ENCODE measurements around the gene CTDSPL. TPM values are rescaled to one million over a fixed set of nuclear protein-coding genes. Genes with fewer than 3 reads are reported as not detected.

The CTDSPL gene
- total and polyA plus RNA-seq, 2 donors from 2014 or later: 55.9 to 78.3 TPM

GRCh38 chr3:37824954-37825328 lies 36.7 kb upstream of the CTDSPL start:
- no peak overlapping the region for H3K9ac ChIP-seq (ENCODE audit: low read length in 3 of 3)
- H3K9me3 ChIP-seq (ENCODE audit: control insufficient read depth in 2 of 3, insufficient read depth in 1 of 3, low read length in 3 of 3): no peaks in the 10 kb centered on the region
- DNase-seq (peak in 1 of 5 donors; percentile 16), FAIRE-seq (no peak)
- no peak overlapping the region for H3K4me3 ChIP-seq (ENCODE audit: low read length in 3 of 3)
- intact Hi-C loops (cut with DNase I): no loop called here
- peaks cover 0 to 4% (median 0%) of the 10 kb centered on the region in 3 donors for H3K36me3 ChIP-seq (ENCODE audit: control insufficient read depth in 2 of 3, insufficient read depth in 3 of 3, low read length in 3 of 3)
- H3K4me1 ChIP-seq (ENCODE audit: control insufficient read depth in 2 of 3, insufficient read depth in 2 of 3, low read depth in 1 of 3, low read length in 3 of 3): no peaks in the 10 kb centered on the region
- H3K27me3 ChIP-seq (ENCODE audit: control insufficient read depth, insufficient read depth, low read length): no peaks in the 10 kb centered on the region
- H3K27ac ChIP-seq (ENCODE audit: low read depth in 2 of 2, low read length in 2 of 2): no peak overlapping the region
- TF ChIP-seq CTCF (IDR thresholded peaks at IDR 0.05; ENCODE audit: borderline replicate concordance, extremely low read depth, insufficient read depth): no peak

- no peaks in the 10 kb centered on the region for H3K4me1 ChIP-seq (ENCODE audit: control insufficient read depth in 2 of 3, insufficient read depth in 2 of 3, low read depth in 1 of 3, low read length in 3 of 3)
- intact Hi-C loops (cut with DNase I): no loop called here
- H3K9me3 ChIP-seq (ENCODE audit: control insufficient read depth in 2 of 3, insufficient read depth in 1 of 3, low read length in 3 of 3): no peaks in the 10 kb centered on the region
- FAIRE-seq (no peak), DNase-seq (no peak)
- H3K27ac ChIP-seq (ENCODE audit: low read depth in 2 of 2, low read length in 2 of 2): no peak overlapping the region
- H3K27me3 ChIP-seq (ENCODE audit: control insufficient read depth, insufficient read depth, low read length): no peaks in the 10 kb centered on the region
- H3K9ac ChIP-seq (ENCODE audit: low read length in 3 of 3): no peak overlapping the region
- TF ChIP-seq CTCF (IDR thresholded peaks at IDR 0.05; ENCODE audit: borderline replicate concordance, extremely low read depth, insufficient read depth): no peak
- no peak overlapping the region for H3K4me3 ChIP-seq (ENCODE audit: low read length in 3 of 3)
- H3K36me3 ChIP-seq (ENCODE audit: control insufficient read depth in 2 of 3, insufficient read depth in 3 of 3, low read length in 3 of 3): peaks cover 0 to 2% (median 0%) of the 10 kb centered on the region in 3 donors
Measured at GRCh38 chr3:37825744-37826400, 35.8 kb upstream of the CTDSPL start.

- no peak for FAIRE-seq
- Histone ChIP-seq H3K27me3 (ENCODE audit: control insufficient read depth, insufficient read depth, low read length) (no peaks in the 10 kb centered on the region), H3K27ac (ENCODE audit: low read depth in 2 of 2, low read length in 2 of 2) (no peak overlapping the region), H3K4me3 (ENCODE audit: low read length in 3 of 3) (no peak overlapping the region), H3K9ac (ENCODE audit: low read length in 3 of 3) (no peak overlapping the region), H3K9me3 (ENCODE audit: control insufficient read depth in 2 of 3, insufficient read depth in 1 of 3, low read length in 3 of 3) (no peaks in the 10 kb centered on the region), H3K4me1 (ENCODE audit: control insufficient read depth in 2 of 3, insufficient read depth in 2 of 3, low read depth in 1 of 3, low read length in 3 of 3) (no peaks in the 10 kb centered on the region), H3K36me3 (ENCODE audit: control insufficient read depth in 2 of 3, insufficient read depth in 3 of 3, low read length in 3 of 3) (no peaks in the 10 kb centered on the region)
- TF ChIP-seq CTCF (IDR thresholded peaks at IDR 0.05; ENCODE audit: borderline replicate concordance, extremely low read depth, insufficient read depth): no peak
- intact Hi-C loops (cut with DNase I): no loop called here
- DNase-seq: no peak
Measured at GRCh38 chr3:37826502-37826901, 35.2 kb upstream of the CTDSPL start.

- DNase-seq: no peak
- no peaks in the 10 kb centered on the region for H3K4me1 ChIP-seq (ENCODE audit: control insufficient read depth in 2 of 3, insufficient read depth in 2 of 3, low read depth in 1 of 3, low read length in 3 of 3)
- FAIRE-seq: peak; percentile 15
Measured at GRCh38 chr3:37826933-37827332, 34.7 kb upstream of the CTDSPL start.

More at GRCh38 chr3:37826933-37827332, 34.7 kb upstream of the CTDSPL start:
- H3K4me3 ChIP-seq (ENCODE audit: low read length in 3 of 3): no peak overlapping the region
- intact Hi-C loops (cut with DNase I): no loop called here
- no peak for TF ChIP-seq CTCF (IDR thresholded peaks at IDR 0.05; ENCODE audit: borderline replicate concordance, extremely low read depth, insufficient read depth)
- no peak overlapping the region for H3K9ac ChIP-seq (ENCODE audit: low read length in 3 of 3)
- H3K27me3 ChIP-seq (ENCODE audit: control insufficient read depth, insufficient read depth, low read length): no peaks in the 10 kb centered on the region
- no peaks in the 10 kb centered on the region for H3K36me3 ChIP-seq (ENCODE audit: control insufficient read depth in 2 of 3, insufficient read depth in 3 of 3, low read length in 3 of 3)
- no peak overlapping the region for H3K27ac ChIP-seq (ENCODE audit: low read depth in 2 of 2, low read length in 2 of 2)
- H3K9me3 ChIP-seq (ENCODE audit: control insufficient read depth in 2 of 3, insufficient read depth in 1 of 3, low read length in 3 of 3): no peaks in the 10 kb centered on the region

Data from kidney (tissue), 14 donors.